GM12801 (cell line): ENCODE data around the gene HPCA.

Experiments used
- CTCF ChIP-seq: IDR thresholded peaks from one replicate; pipeline ENCODE4 v1.5.1; 2011; ENCODE audit warnings: control low read depth; ENCODE audit not compliant: insufficient read length; ENCODE audit errors: extremely low read depth

Gene HPCA

GRCh38 chr1:32874860-32875752, 11.2 kb upstream of the HPCA start:
- no peak for TF ChIP-seq CTCF

GRCh38 chr1:32876341-32877210, 9.7 kb upstream of the HPCA start:
- no peak for TF ChIP-seq CTCF

GRCh38 chr1:32877211-32878110, 8.8 kb upstream of the HPCA start:
- no peak for TF ChIP-seq CTCF

GRCh38 chr1:32878183-32878582, 8.1 kb upstream of the HPCA start:
- no peak for TF ChIP-seq CTCF

- no peak for TF ChIP-seq CTCF
These were observed 7.7 kb upstream of the HPCA start for GRCh38 chr1:32878637-32879041.

GRCh38 chr1:32881291-32881690, 5.0 kb upstream of the HPCA start:
- no peak for TF ChIP-seq CTCF
